Transverse colon (tissue), 4 donors: ENCODE data around the gene CEP104.

Source experiments
- CTCF ChIP-seq, 5 experiments: fragments of 200-600 bp in 3 of 5; fragments of 450-650 bp in 2 of 5; sonication (generic) in 3 of 5; IDR thresholded peaks; 1 replicate in 2 of 5; 2 replicates in 3 of 5; pipeline ENCODE4 v1.5.1; 2016 to 2017; ENCODE audit warnings: antibody characterized with exemption in 5 of 5, inconsistent platforms in 3 of 5, mild to moderate bottlenecking in 2 of 5, moderate library complexity in 1 of 5
- EP300 ChIP-seq: sonication (generic); formaldehyde crosslinking; IDR thresholded peaks from one replicate; pipeline ENCODE4 v1.6.1; 2017; ENCODE audit warnings: antibody characterized with exemption, low read depth
- POLR2A ChIP-seq: fragments of 450-650 bp; IDR thresholded peaks from one replicate; pipeline ENCODE4 v1.6.1; 2016; ENCODE audit warnings: antibody characterized with exemption, mild to moderate bottlenecking, moderate library complexity
- POLR2AphosphoS5 ChIP-seq, 3 donors: sonication (generic); formaldehyde crosslinking; IDR thresholded peaks; one replicate each; pipeline ENCODE4 v1.6.1; 2016; ENCODE audit warnings: antibody characterized with exemption in 3 of 3

DNA sequence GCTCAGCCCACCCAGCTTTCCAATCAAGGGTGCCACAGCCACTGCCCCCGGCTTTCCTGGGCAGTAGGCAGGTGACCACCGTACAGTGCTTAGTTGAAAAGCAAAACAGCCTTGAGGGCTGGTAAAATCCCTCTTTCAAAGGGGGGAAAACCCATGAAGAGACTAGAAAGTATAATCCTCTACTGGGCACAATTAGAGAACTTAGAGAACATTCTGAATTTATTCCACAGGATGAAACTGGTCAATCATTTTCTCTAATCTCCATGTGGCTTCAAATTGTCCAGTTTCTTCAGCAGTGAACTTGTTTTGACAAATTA lies 45.5 kb downstream of the CEP104 start:
- TF ChIP-seq CTCF (IDR thresholded peaks at IDR 0.05) (no peak), POLR2A (no peak), EP300 (no peak), POLR2AphosphoS5 (IDR thresholded peaks at IDR 0.05) (no peak)
